ENCODE measurements around the gene ELF5. TPM values are rescaled to one million over a fixed set of nuclear protein-coding genes. Genes with fewer than 3 reads are reported as not detected.

ELF5 gene
- total RNA-seq, 4 donors from 2014 or later, result not detected

DNA sequence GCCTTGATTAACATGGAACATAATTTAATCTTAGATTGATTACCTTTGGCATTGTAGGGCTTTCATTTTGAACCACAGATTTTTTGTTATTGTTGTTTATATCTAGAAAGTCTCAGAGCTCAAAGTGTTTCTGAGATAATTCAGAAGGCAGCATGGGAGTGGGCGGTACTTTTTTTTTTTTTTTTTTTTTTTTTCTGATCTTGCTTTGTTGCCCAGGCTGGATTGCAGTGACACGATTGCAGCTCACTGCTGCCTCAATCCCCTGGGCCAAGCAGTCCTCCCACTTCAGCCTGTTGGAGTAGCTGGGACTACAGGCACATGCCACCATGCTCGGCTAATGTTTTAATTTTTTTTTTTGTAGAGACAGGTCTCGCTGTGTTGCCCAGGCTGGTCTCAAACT is 53.3 kb downstream of the ELF5 start:
- H3K27ac ChIP-seq, result no peak overlapping the region
- in situ Hi-C loops (cut with MboI; ENCODE audit: low pct_ligation_motif_present in 1 of 4, low pct_unique_long_range_greater_than_20kb in 1 of 4, low sequenced_read_pairs in 3 of 4) (no loop called here), intact Hi-C loops (cut with DNase I; ENCODE audit: low total_unique reads) (loop anchor here (5.0 kb wide), 1 partner anchor 722 kb away; no protein-coding TSS in a partner anchor)
- H3K4me1 ChIP-seq, result no peaks in the 10 kb centered on the region
- DNase-seq, result no peak
- H3K36me3 ChIP-seq, result peaks cover 0 to 83% (median 37%) of the 10 kb centered on the region in 4 donors
- no peak overlapping the region for H3K4me3 ChIP-seq
- TF ChIP-seq, protein P1, sequence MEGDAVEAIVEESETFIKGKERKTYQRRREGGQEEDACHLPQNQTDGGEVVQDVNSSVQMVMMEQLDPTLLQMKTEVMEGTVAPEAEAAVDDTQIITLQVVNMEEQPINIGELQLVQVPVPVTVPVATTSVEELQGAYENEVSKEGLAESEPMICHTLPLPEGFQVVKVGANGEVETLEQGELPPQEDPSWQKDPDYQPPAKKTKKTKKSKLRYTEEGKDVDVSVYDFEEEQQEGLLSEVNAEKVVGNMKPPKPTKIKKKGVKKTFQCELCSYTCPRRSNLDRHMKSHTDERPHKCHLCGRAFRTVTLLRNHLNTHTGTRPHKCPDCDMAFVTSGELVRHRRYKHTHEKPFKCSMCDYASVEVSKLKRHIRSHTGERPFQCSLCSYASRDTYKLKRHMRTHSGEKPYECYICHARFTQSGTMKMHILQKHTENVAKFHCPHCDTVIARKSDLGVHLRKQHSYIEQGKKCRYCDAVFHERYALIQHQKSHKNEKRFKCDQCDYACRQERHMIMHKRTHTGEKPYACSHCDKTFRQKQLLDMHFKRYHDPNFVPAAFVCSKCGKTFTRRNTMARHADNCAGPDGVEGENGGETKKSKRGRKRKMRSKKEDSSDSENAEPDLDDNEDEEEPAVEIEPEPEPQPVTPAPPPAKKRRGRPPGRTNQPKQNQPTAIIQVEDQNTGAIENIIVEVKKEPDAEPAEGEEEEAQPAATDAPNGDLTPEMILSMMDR (IDR thresholded peaks at IDR 0.05), result no peak
- TF ChIP-seq POLR2A (IDR thresholded peaks at IDR 0.05) (no peak), POLR2AphosphoS5 (IDR thresholded peaks at IDR 0.05) (no peak), EP300 (IDR thresholded peaks at IDR 0.05; ENCODE audit: low read depth) (no peak)
- no peaks in the 10 kb centered on the region for H3K9me3 ChIP-seq
- no peaks in the 10 kb centered on the region for H3K27me3 ChIP-seq
- 81 to 90% methylated on average over 3 to 4 of the region's 4 CpGs for WGBS, 2 donors (ENCODE audit: low coverage in 1 of 2)

GRCh38 chr11:34459507-34460162 is 54.0 kb downstream of the ELF5 start:
- in situ Hi-C loops (cut with MboI; ENCODE audit: low pct_ligation_motif_present in 1 of 4, low pct_unique_long_range_greater_than_20kb in 1 of 4, low sequenced_read_pairs in 3 of 4) (no loop called here), intact Hi-C loops (cut with DNase I; ENCODE audit: low total_unique reads) (loop anchor here (5.0 kb wide), 1 partner anchor 723 kb away; no protein-coding TSS in a partner anchor)
- TF ChIP-seq EP300 (IDR thresholded peaks at IDR 0.05; ENCODE audit: low read depth) (no peak), POLR2A (IDR thresholded peaks at IDR 0.05) (no peak), POLR2AphosphoS5 (IDR thresholded peaks at IDR 0.05) (no peak)
- TF ChIP-seq, protein P1 (IDR thresholded peaks at IDR 0.05), result no peak
- Histone ChIP-seq H3K4me3 (no peak overlapping the region), H3K27ac (no peak overlapping the region), H3K4me1 (no peaks in the 10 kb centered on the region), H3K9me3 (no peaks in the 10 kb centered on the region), H3K27me3 (no peaks in the 10 kb centered on the region), H3K36me3 (peaks cover 0 to 83% (median 36%) of the 10 kb centered on the region in 4 donors)
- no peak for DNase-seq
- WGBS, 2 donors (ENCODE audit: low coverage in 1 of 2), result 97 to 100% methylated on average over 1 to 3 of the region's 3 CpGs

DNA sequence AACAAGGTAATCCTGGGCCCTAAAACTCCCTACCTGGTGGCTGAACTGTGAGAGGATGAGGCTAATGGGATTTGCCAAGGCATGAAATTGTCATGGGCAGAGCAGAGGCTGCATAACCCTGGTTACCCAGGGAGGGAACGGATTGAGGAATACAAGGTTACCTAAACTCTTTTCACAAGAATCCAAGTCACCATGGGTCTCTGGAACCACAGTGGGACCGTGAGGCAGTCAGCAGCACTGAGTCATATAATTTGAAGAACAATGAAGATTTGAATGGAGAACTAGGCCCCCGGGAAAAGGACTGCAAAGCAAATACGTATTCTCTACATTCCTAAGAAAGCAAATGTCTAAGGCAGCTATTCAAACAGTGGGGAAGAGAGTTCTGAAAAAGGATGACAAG is 55.1 kb downstream of the ELF5 start:
- H3K9me3 ChIP-seq, result no peaks in the 10 kb centered on the region
- intact Hi-C loops (cut with DNase I; ENCODE audit: low total_unique reads), result no loop called here
- WGBS, 2 donors (ENCODE audit: low coverage in 1 of 2), result 97 to 100% methylated on average over 4 of the region's 4 CpGs
- no peaks in the 10 kb centered on the region for H3K27me3 ChIP-seq
- in situ Hi-C loops (cut with MboI; ENCODE audit: low pct_ligation_motif_present in 1 of 4, low pct_unique_long_range_greater_than_20kb in 1 of 4, low sequenced_read_pairs in 3 of 4), result no loop called here
- no peak overlapping the region for H3K4me3 ChIP-seq
- no peaks in the 10 kb centered on the region for H3K4me1 ChIP-seq
- no peak for DNase-seq
- peaks cover 0 to 83% (median 37%) of the 10 kb centered on the region in 4 donors for H3K36me3 ChIP-seq
- TF ChIP-seq POLR2A (IDR thresholded peaks at IDR 0.05), result no peak
- no peak for TF ChIP-seq POLR2AphosphoS5 (IDR thresholded peaks at IDR 0.05)
- TF ChIP-seq EP300 (IDR thresholded peaks at IDR 0.05; ENCODE audit: low read depth), result no peak
- TF ChIP-seq, protein P1 (IDR thresholded peaks at IDR 0.05), result no peak
- no peak overlapping the region for H3K27ac ChIP-seq

DNA sequence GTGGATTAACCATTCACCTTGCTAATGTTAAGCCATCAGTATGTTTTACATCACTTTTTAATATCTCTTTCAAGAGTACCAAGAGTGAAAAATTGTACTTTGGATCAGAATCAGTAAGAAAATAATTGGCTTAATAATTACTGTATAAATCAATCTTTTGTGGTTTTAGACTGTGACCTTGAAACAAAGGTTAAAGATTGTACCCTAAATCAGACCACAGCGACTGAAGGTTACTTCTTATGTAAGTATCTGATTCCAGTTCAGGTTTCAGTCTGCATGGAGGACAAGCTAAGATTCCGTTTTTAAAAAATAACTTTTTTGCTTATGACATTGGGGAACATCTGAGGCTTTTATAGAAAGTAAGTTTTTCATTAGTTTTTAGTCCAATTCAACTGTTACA is 56.0 kb downstream of the ELF5 start:
- Histone ChIP-seq H3K27me3 (no peaks in the 10 kb centered on the region), H3K36me3 (peaks cover 0 to 82% (median 35%) of the 10 kb centered on the region in 4 donors), H3K4me1 (no peaks in the 10 kb centered on the region), H3K27ac (no peak overlapping the region), H3K9me3 (no peaks in the 10 kb centered on the region), H3K4me3 (no peak overlapping the region)
- in situ Hi-C loops (cut with MboI; ENCODE audit: low pct_ligation_motif_present in 1 of 4, low pct_unique_long_range_greater_than_20kb in 1 of 4, low sequenced_read_pairs in 3 of 4), result no loop called here
- intact Hi-C loops (cut with DNase I; ENCODE audit: low total_unique reads), result no loop called here
- no peak for TF ChIP-seq EP300 (IDR thresholded peaks at IDR 0.05; ENCODE audit: low read depth)
- TF ChIP-seq POLR2AphosphoS5 (IDR thresholded peaks at IDR 0.05), result no peak
- TF ChIP-seq POLR2A (IDR thresholded peaks at IDR 0.05), result no peak
- TF ChIP-seq, protein P1 (IDR thresholded peaks at IDR 0.05), result no peak
- 87 to 94% methylated on average over 2 of the region's 2 CpGs for WGBS, 2 donors (ENCODE audit: low coverage in 1 of 2)
- DNase-seq, result no peak

Measured in transverse colon (tissue), 4 donors.